ENCODE data around the gene LRBA. TPM values are rescaled to one million over a fixed set of nuclear protein-coding genes. Genes with fewer than 3 reads are reported as not detected.

Gene LRBA
- total RNA-seq, 4 donors from 2014 or later = 13.3 to 21.2 (median 20.1) TPM

GRCh38 chr4:150585611-150586010, 429.5 kb downstream of the LRBA start:
- no peak overlapping the region for H3K4me3 ChIP-seq
- no peak overlapping the region for H3K27ac ChIP-seq (replicated peaks in 1 of 4)
- H3K9me3 ChIP-seq = no peaks in the 10 kb centered on the region
- H3K4me1 ChIP-seq = peaks cover 7 to 19% (median 15%) of the 10 kb centered on the region in 4 donors
- H3K36me3 ChIP-seq = peaks cover 0 to 13% (median 0%) of the 10 kb centered on the region in 4 donors
- peaks cover 0 to 26% (median 11%) of the 10 kb centered on the region in 4 donors for H3K27me3 ChIP-seq
- TF ChIP-seq POLR2A (IDR thresholded peaks at IDR 0.05; ENCODE audit: low read depth) (no peak), EP300 (IDR thresholded peaks at IDR 0.05) (no peak), CTCF (IDR thresholded peaks at IDR 0.05) (no peak), POLR2AphosphoS5 (IDR thresholded peaks at IDR 0.05) (no peak)
- WGBS = 100% methylated on average over 1 of the region's 1 CpG
- DNase-seq (ENCODE audit: extremely low spot score) = no peak
- intact Hi-C loops (cut with DNase I) = no loop called here

GRCh38 chr4:150584111-150584915, 430.8 kb downstream of the LRBA start:
- Histone ChIP-seq H3K4me1 (peaks cover 7 to 26% (median 17%) of the 10 kb centered on the region in 4 donors), H3K36me3 (peaks cover 0 to 6% (median 0%) of the 10 kb centered on the region in 4 donors), H3K27me3 (peaks cover 0 to 30% (median 11%) of the 10 kb centered on the region in 4 donors), H3K4me3 (peak overlapping the region; percentile 43 to 51 (median 45)), H3K27ac (replicated peaks in 1 of 4) (no peak overlapping the region), H3K9me3 (no peaks in the 10 kb centered on the region)
- DNase-seq (ENCODE audit: extremely low spot score) = no peak
- TF ChIP-seq POLR2AphosphoS5 (IDR thresholded peaks at IDR 0.05) = no peak
- no peak for TF ChIP-seq CTCF (IDR thresholded peaks at IDR 0.05)
- no peak for TF ChIP-seq POLR2A (IDR thresholded peaks at IDR 0.05; ENCODE audit: low read depth)
- no peak for TF ChIP-seq EP300 (IDR thresholded peaks at IDR 0.05)
- 73% methylated on average over 11 of the region's 11 CpGs for WGBS
- intact Hi-C loops (cut with DNase I) = no loop called here

GRCh38 chr4:150583287-150584110, 431.6 kb downstream of the LRBA start:
- DNase-seq (ENCODE audit: extremely low spot score) = no peak
- H3K27me3 ChIP-seq = peaks cover 0 to 30% (median 11%) of the 10 kb centered on the region in 4 donors
- intact Hi-C loops (cut with DNase I) = no loop called here
- H3K4me1 ChIP-seq = peaks cover 7 to 26% (median 17%) of the 10 kb centered on the region in 4 donors
- H3K4me3 ChIP-seq = peak overlapping the region; percentile 43 to 51 (median 45)
- H3K27ac ChIP-seq (replicated peaks in 1 of 4) = no peak overlapping the region
- TF ChIP-seq POLR2AphosphoS5 (IDR thresholded peaks at IDR 0.05) = no peak
- no peak for TF ChIP-seq CTCF (IDR thresholded peaks at IDR 0.05)
- no peak for TF ChIP-seq POLR2A (IDR thresholded peaks at IDR 0.05; ENCODE audit: low read depth)
- no peak for TF ChIP-seq EP300 (IDR thresholded peaks at IDR 0.05)
- H3K9me3 ChIP-seq = no peaks in the 10 kb centered on the region
- WGBS = 28% methylated on average over 46 of the region's 66 CpGs
- H3K36me3 ChIP-seq = no peaks in the 10 kb centered on the region

DNA sequence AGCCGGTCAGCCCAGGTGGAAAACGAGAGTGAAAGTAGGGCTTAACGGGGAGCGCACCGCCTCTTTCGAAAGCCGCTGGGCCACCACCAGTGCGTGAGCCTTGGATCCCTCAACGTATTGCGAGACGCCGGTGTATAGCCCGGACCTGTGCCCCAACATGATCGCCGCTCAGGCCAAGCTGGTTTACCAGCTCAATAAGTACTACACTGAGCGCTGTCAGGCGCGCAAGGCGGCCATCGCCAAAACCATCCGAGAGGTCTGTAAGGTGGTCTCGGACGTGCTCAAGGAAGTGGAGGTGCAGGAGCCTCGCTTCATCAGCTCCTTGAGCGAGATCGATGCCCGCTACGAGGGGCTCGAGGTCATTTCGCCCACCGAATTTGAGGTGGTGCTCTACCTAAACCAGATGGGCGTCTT, 432.2 kb downstream of the LRBA start:
- WGBS = 56% methylated on average over 25 of the region's 32 CpGs
- no peak overlapping the region for H3K27ac ChIP-seq (replicated peaks in 1 of 4)
- intact Hi-C loops (cut with DNase I) = no loop called here

More for the DNA sequence above, 432.2 kb downstream of the LRBA start:
- Histone ChIP-seq H3K9me3 (no peaks in the 10 kb centered on the region), H3K4me1 (peaks cover 7 to 26% (median 17%) of the 10 kb centered on the region in 4 donors), H3K27me3 (peaks cover 0 to 30% (median 11%) of the 10 kb centered on the region in 4 donors), H3K4me3 (peak overlapping the region; percentile 43 to 51 (median 45)), H3K36me3 (no peaks in the 10 kb centered on the region)
- TF ChIP-seq EP300 (IDR thresholded peaks at IDR 0.05) (no peak), POLR2AphosphoS5 (IDR thresholded peaks at IDR 0.05) (no peak), CTCF (IDR thresholded peaks at IDR 0.05) (no peak), POLR2A (IDR thresholded peaks at IDR 0.05; ENCODE audit: low read depth) (no peak)
- no peak for DNase-seq (ENCODE audit: extremely low spot score)
